Colon (tissue), 2 donors: Measurements from ENCODE around the gene ANKRD7.
"Not testable (repeated sequence)": the region's sequence is repeated elsewhere in the genome, so short reads cannot be mapped to it uniquely, and the experiment has no call there.

Experiments used
- FAIRE-seq: peaks from 2 replicates; lab custom pipeline; 2012; peaks lifted over from hg19 to GRCh38; lab: Jason Lieb, UNC
- donor health status: control.
- donor health status: control.

Gene ANKRD7

DNA sequence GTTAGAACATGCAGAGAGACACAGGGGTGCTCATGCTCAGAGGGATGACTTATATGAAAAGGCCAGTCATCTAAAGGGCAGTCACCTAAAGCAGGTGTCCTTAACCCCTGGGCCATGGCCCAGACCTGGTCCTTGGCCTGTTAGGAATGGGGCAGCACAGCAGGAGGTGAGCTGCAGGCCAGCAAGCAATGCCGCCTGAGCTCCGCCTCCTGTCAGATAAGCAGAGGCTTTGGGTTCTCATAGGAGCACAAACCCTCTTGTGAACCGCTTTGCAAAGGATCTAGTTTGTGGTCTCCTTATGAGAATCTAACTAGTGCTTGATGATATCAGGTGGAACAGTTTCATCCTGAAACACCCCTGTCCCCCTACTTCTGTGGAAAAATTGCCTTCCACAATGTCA, 14.5 kb downstream of the ANKRD7 start:
- no peak for FAIRE-seq

DNA sequence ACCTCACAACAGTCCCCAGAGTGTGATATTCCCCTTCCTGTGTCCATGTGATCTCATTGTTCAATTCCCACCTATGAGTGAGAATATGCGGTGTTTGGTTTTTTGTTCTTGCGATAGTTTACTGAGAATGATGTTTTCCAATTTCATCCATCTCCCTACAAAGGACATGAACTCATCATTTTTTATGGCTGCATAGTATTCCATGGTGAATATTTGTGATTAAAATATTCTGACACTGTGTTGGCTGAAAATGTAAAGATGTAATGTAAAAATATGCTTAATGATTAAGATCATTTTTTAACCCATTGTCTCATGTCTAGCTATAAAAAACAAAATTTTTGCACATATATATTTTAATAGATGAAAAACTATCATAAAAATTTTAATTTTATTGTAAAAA, 15.8 kb downstream of the ANKRD7 start:
- FAIRE-seq = not testable (repeated sequence)

DNA sequence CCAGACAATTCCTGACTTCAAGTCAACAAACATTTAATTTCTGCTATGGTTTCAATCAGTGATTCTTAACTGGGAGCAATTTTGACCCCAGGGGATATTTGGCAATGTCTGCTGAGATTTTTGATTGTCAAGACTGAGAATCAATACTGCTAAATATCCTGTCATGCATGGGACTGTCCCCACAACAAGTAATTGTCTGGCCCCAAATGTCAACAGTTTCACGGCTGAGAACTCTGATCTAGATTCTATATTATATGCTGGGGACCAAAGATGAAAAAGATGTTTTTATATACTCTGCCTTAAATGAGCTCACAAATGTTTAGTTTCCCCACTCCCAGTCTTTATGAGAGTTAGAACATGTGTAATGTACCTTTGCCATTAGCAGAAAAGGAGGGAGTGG, 19.2 kb downstream of the ANKRD7 start:
- no peak for FAIRE-seq

DNA sequence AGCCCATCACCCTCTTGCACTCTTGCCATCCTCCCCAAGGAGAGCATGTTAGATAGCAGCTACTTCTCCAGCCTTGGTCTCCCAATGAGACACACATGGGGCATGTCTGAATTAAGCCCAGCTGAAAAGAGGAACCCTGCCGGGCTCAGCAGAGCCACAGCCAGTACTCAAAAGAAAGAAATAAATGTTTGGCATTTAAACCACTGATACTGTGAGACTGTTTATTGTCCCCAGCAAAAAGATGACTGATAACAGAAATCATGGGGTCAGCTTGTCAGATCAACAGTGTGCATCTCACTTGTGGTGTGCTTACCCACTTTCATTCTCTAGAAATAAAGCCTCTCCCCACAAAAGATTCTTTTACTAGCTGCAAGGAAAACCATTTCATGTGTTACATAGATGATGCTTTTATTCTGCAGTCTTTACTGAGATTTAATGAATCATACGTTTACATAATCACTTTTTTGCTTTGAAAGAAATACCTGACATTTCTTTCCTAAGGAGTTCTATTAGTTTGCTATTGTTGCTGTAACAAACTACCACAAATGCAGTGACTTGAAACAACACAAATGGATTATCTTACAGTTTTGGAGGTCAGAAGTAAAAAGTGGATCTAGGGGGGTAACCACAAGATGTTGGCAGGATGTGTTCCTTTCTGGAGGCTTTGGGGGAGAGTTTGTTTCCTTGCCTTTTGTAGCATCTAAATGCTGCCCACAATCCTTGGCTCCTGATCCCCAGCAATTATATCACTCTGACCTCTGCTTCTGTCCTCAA, 20.9 kb downstream of the ANKRD7 start:
- no peak for FAIRE-seq

DNA sequence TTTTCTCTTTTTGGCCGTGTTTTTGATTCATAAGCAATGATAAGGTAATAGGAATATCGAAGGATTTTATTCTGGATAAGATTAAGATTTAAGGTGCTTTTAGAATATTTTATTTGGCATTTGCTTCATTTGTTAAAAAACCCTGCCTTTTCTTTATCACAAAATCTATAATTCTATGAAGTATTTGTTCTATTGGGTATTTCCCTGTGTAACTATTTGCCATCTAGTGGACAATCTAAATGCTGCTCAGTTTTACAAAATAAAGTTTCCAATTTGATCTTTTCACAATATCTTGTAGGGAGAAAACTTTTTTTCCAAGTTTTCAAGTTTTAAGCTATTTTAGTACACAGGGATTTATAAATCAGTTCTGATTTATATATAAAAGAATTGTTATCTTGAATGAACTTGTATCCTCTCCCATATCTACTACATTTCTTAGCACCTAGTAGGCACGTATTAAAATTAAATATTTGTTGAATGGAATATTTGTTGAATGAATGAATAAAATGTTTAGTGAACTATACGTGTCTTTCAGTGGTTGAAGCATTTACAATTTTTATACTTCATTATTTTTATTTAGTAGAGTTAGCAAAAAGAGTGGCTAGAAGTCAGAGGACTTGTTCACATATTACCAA, 26.5 kb downstream of the ANKRD7 start:
- FAIRE-seq = peak; percentile 43

DNA sequence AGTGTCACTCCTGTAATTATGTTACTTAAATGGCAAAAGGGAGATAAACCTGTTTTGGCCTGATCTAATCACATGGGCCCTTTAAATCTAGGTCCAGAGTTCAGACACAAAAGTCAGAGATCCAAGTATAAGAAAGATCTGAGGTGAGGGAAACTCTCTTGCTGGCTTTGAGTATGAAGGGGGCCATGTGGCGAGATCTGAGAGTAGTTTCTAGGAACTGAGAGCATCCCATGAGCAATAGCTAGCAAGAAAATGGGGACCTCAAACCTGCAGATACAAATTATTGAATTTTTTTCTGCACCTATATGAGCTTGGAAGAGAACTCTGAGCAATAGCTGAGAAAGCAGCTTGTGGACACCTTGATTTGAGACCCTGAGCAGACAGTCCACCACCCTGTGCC, 27.6 kb downstream of the ANKRD7 start:
- no peak for FAIRE-seq

DNA sequence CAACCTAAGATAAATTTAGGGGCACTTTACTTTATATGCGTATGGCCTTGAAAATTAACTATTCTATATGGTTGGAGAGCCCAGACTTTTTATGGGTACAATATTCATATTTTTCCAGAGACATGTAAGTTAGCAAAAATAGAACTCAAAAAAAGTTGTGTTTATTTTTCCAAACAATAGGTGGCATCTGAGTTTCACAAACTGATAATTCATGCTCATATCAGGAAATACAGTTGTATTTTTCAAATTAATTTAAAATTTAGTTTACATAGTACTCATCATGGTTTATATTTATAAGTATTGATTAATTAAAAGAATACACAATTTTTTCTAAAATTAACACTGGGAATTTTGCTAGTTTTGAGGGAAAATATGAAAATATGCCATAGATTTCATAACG, 34.6 kb downstream of the ANKRD7 start:
- no peak for FAIRE-seq

DNA sequence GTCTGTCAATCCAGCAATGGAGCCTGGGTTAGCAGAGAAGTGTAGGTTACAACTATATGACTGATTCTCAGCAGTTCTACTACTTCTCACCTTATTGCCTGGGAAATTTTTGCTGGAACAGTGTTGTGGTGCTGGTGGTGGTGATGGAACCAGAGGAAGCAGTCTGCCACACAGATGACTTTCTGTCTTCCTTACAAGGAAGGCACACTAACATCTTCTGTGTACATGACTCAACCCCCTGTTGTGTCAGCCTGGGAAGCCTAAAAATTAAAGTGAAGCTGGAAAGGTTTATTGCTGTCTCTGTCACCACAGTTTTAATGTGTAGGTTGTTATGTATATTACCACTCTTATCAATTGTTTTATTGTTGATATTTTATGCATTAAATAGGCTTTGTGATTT, 40.3 kb downstream of the ANKRD7 start:
- no peak for FAIRE-seq

DNA sequence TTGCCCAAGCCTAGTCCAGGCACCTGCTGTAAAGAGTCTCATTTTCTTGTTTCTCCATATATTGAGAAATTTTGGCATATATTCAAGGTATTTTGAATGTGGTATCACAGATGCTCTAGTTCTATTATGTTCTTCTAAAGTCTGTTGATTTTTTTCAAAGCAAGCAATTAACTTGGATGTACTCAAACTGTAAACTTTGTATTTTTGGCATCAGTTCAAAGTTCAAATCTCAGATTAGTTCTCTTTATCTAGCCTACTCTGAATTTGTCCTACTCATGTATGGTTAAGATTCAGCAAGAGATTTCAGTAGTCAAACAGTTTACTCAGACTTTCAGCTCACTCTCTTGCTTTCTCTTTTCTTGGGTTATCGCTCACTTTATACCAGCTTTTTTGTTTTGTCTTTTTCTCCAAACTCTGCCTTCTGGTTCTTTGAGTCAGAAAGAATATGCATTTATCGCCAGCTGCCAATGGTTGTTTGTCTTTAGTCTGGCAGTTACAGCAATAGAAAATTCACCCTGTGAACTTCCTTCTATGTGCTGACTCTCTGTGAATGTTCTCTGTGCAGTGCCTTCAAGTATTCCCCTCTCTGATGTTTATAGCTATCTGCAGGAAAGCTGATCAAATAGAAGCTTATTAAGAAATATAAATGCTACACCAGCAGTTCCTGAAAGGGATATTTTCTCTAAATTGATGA, 56.0 kb downstream of the ANKRD7 start:
- FAIRE-seq = no peak

DNA sequence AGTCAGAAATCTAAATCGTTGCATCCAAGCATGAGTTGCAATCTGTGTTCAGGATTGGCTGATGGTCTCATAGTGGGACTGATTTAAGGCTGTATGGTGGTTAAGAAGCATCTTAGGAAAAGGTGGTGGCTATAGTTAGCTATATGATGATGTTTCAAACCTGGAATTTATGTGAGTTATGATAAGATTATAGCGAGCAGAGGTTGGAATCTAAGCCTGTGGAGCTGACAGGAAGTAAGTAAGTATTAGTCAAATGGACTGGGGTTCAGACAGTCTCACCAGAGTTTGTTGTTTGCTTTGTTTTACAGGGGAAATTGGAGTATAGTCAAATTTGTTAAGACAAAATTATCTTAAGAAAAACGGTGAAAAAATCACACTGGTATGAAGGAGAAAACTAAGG, 56.7 kb downstream of the ANKRD7 start:
- no peak for FAIRE-seq

DNA sequence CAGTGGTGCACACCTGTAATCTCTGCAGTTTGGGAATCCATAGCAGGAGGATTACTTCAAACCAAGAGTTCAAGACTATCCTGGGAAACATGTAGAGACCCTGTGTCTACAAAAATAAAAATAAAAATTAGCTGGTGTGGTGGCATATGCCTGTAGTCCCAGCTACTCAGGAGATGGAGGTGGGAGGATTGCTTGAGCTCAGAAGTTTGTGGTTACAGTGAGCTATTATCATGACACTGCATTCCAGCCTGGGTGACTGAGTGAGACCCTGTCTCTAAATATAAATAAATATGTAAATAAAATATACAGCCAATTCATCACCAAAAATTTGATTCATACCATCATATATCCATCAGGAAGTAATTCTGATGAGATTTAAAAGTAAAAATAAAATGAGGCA, 60.9 kb downstream of the ANKRD7 start:
- FAIRE-seq = no peak

DNA sequence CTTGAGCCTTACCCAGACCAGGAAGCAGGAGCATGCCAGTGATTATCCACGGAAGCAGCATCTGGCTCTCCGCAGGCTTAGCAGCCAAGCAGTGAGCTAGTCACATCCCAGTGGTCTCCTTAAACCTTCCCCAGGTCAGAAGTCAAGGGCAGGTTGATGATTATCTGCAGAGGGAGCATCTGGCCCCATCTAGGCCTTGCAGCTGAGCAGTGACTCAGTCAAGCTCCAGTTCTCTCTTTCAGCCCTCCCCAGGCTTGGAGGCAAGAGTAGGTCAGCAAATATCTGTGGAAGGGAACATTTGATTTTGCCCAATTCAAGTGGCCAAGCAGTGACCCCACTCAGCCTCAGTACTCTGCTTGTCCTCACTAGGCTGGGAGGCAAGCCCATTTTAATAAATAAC, 61.6 kb downstream of the ANKRD7 start:
- FAIRE-seq = no peak

DNA sequence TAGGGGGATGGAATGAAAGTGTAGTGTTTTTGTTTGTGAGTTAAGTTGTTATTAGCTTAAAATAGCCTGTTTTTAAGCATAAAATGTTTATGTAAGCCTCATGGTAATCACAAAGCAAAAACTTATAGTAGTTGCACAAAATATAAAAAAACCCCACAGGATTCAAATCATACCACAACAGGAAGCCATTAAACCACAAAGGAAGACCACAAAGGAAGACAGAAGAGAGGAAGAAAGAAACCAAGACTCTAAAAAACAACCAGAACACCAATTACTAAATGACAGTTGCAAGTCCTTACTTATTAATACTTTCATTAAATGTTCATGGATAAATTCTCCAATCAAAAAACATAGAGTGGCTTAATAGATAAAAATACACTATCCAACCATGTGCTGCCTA, 63.6 kb downstream of the ANKRD7 start:
- FAIRE-seq = no peak

DNA sequence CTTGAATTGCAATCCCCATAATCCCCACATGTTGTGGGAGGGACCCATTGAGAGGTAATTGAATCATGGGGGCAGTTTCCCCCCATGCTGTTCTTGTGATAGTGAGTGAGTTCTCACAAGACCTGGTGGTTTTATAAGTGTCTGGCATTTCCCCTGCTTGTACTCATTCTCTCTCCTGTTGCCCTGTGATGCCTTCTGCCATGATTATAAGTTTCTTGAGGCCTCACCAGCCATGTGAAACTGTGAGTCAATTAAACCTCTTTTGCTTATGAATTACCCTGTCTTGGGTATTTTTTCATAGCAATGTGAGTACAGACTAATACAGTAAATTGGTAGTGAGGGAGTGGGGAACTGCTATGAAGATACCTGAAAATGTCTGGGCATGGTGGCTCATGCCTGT, 65.0 kb downstream of the ANKRD7 start:
- no peak for FAIRE-seq
